ENCODE measurements around the gene USE1. TPM values are rescaled to one million over a fixed set of nuclear protein-coding genes. Genes with fewer than 3 reads are reported as not detected.

USE1 gene
- total RNA-seq, 2 donors from 2014 or later, result 13.2 to 20.1 TPM

DNA sequence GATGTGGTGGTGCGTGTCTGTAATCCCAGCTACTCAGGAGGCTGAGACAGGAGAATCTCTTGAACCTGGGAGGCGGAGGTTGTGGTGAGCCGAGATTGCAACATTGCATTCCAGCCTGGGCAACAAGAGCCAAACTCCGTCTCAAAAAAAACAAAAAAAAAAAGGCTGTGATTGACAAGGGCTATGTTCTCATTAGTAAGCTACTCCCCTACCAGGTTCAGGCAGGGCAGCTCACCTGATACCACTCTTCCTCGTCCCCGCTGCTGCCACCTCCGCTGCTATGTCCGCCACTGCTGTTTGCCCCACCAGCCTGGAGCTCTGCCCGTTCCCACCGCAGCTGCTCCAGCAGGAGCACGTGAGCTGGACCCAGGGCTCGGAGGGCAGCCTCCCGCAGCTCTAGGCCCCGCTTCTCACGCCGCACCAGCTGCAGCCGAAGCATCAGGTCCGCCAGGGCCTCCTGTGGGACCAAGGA is 40.0 kb downstream of the USE1 start:
- DNase-seq (peak; percentile 64 to 81 (median 80)), ATAC-seq (peak; percentile 90)
- peaks cover 47% of the 10 kb centered on the region for H3K4me1 ChIP-seq
- WGBS, 2 donors, result 29 to 37% methylated on average over 5 to 17 of the region's 18 CpGs
- intact Hi-C loops (cut with DNase I), result no loop called here
- peak in 2 of 3 donors; percentile 33 to 59 for TF ChIP-seq POLR2A (IDR thresholded peaks at IDR 0.05)
- TF ChIP-seq, protein P1, sequence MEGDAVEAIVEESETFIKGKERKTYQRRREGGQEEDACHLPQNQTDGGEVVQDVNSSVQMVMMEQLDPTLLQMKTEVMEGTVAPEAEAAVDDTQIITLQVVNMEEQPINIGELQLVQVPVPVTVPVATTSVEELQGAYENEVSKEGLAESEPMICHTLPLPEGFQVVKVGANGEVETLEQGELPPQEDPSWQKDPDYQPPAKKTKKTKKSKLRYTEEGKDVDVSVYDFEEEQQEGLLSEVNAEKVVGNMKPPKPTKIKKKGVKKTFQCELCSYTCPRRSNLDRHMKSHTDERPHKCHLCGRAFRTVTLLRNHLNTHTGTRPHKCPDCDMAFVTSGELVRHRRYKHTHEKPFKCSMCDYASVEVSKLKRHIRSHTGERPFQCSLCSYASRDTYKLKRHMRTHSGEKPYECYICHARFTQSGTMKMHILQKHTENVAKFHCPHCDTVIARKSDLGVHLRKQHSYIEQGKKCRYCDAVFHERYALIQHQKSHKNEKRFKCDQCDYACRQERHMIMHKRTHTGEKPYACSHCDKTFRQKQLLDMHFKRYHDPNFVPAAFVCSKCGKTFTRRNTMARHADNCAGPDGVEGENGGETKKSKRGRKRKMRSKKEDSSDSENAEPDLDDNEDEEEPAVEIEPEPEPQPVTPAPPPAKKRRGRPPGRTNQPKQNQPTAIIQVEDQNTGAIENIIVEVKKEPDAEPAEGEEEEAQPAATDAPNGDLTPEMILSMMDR (IDR thresholded peaks at IDR 0.05), result no peak
- peak overlapping the region; percentile 65 to 90 (median 76) for H3K27ac ChIP-seq
- no peaks in the 10 kb centered on the region for H3K9me3 ChIP-seq
- no peaks in the 10 kb centered on the region for H3K27me3 ChIP-seq
- H3K4me3 ChIP-seq, result no peak overlapping the region
- no peaks in the 10 kb centered on the region for H3K36me3 ChIP-seq (replicated peaks in 1 of 2; ENCODE audit: insufficient read depth in 1 of 2, low read depth in 2 of 2)

DNA sequence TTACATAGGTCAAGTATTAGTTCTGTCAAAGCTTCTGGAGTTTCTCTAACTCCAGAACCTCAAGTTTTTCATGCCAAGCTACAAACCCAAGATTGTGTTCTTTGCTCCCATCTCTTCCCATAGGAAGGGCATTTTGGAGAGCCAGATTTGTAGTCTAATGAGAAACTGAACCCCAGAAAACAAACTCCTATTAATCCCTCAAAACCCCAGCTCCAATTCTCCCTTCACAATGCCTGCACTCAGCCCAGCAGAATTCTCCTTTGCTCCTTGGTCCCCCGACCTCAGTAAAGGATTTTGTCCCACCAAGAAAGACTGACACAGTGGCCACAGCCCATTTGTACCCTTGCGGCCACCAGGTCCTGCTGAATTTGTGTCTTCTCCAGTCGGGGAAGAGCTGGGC is 41.0 kb downstream of the USE1 start:
- TF ChIP-seq, protein P1 (IDR thresholded peaks at IDR 0.05), result no peak
- TF ChIP-seq POLR2A (IDR thresholded peaks at IDR 0.05), result no peak
- 73 to 87% methylated on average over 3 of the region's 3 CpGs for WGBS, 2 donors
- H3K9me3 ChIP-seq, result no peaks in the 10 kb centered on the region
- no peak for DNase-seq
- H3K27me3 ChIP-seq, result no peaks in the 10 kb centered on the region
- peak overlapping the region in 1 of 4 donors; percentile 90 for H3K27ac ChIP-seq
- H3K4me3 ChIP-seq, result no peak overlapping the region
- ATAC-seq, result no peak
- intact Hi-C loops (cut with DNase I), result no loop called here
- H3K36me3 ChIP-seq (replicated peaks in 1 of 2; ENCODE audit: insufficient read depth in 1 of 2, low read depth in 2 of 2), result no peaks in the 10 kb centered on the region
- H3K4me1 ChIP-seq, result peaks cover 56% of the 10 kb centered on the region

DNA sequence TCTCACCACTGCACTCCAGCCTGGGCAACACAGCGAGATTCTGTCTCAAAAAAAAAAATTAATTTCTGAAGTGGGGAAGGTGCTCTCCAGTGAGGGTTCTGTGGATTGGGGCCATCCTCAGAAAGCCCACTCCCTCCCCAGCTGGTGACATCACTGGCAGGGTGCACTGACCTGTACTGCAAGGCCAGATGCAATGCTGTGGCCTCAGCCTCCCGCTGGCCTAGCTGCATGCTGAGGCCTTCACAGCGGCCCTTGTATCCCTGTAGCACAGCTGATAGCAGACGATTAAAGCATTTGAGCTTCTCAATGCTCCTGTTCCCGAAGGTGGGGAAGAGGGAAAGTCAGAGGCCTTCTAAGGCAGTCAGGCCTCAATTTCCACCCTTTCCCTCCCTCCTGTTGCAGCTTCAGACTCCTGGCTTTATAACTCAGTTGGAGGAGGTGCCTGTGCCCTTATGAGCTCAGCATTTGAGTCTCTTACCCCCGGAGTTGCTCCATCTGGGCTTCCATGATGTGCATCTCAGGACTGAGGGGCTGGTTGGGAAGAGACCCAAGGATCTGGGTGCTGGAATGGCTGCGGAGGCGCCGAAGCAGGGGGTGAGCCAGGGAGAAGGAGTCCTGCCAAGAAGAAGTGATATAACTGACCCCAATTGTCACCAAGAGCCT is 44.1 kb downstream of the USE1 start:
- Histone ChIP-seq H3K27me3 (no peaks in the 10 kb centered on the region), H3K27ac (peak overlapping the region; percentile 57 to 87 (median 76)), H3K4me1 (peaks cover 60% of the 10 kb centered on the region), H3K36me3 (replicated peaks in 1 of 2; ENCODE audit: insufficient read depth in 1 of 2, low read depth in 2 of 2) (no peaks in the 10 kb centered on the region), H3K9me3 (no peaks in the 10 kb centered on the region), H3K4me3 (no peak overlapping the region)
- intact Hi-C loops (cut with DNase I), result no loop called here
- TF ChIP-seq, protein P1 (IDR thresholded peaks at IDR 0.05), result no peak
- no peak for TF ChIP-seq POLR2A (IDR thresholded peaks at IDR 0.05)
- 64 to 75% methylated on average over 9 of the region's 9 CpGs for WGBS, 2 donors
- DNase-seq (peak in 1 of 4 donors; percentile 42), ATAC-seq (no peak)

DNA sequence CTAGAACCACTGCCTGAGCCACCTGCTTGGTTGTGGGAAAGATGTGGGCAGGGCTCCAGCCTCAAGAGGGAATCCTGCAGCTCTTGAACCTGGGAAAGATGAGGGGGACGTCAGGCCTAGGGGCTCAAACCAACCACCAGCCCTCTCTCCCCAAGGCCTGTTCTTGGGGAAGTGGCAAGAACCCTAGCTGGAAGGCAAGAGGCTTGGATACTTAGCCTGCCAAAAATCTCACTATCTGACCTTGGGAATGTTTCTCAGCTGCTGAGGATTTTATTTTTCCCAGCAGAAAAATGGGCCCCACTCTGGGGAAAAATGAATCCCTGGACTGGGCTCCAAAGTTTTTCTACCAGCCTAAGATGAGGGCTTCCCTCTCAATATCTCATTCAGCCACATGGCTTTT is 44.8 kb downstream of the USE1 start:
- intact Hi-C loops (cut with DNase I), result no loop called here
- DNase-seq (peak; percentile 55 to 64 (median 56)), ATAC-seq (peak; percentile 73)
- Histone ChIP-seq H3K4me1 (peaks cover 55% of the 10 kb centered on the region), H3K27me3 (no peaks in the 10 kb centered on the region), H3K4me3 (no peak overlapping the region), H3K27ac (peak overlapping the region; percentile 57 to 87 (median 76)), H3K9me3 (no peaks in the 10 kb centered on the region), H3K36me3 (replicated peaks in 1 of 2; ENCODE audit: insufficient read depth in 1 of 2, low read depth in 2 of 2) (no peaks in the 10 kb centered on the region)
- WGBS, 2 donors, result 31% methylated on average over 1 of the region's 1 CpG; no CpG with 5 or more reads in 1 of the 2 donors
- TF ChIP-seq, protein P1 (IDR thresholded peaks at IDR 0.05), result no peak
- peak in 1 of 3 donors; percentile 48 for TF ChIP-seq POLR2A (IDR thresholded peaks at IDR 0.05)

Measured in body of pancreas (tissue), 4 donors.